GM10847 (cell line): ENCODE data around the gene ABHD6.

Experiments
- POLR2A ChIP-seq: IDR thresholded peaks from 2 replicates; pipeline ENCODE4 v1.6.1; 2011; ENCODE audit not compliant: insufficient read length; ENCODE audit errors: extremely low read depth

Gene ABHD6

DNA sequence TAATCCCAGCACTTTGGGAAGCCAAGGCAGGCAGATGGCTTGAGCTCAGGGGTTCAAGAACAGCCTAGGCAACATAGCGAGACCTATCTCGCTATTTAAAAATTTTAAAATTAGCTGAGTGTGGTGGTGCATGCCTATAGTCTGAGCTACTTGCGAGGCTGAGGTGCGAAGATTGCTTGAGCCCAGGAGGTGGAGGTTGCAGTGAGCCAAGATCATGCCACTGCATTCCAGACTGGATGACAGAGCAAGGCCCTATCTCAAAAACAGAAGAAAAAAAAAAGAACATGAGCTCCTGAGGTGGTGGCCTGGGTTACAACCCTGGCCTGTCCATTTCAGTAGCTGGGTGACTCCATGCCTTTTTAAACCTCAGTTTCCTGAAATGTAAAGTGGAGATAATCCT lies 34.1 kb upstream of the ABHD6 start:
- no peak for TF ChIP-seq POLR2A

DNA sequence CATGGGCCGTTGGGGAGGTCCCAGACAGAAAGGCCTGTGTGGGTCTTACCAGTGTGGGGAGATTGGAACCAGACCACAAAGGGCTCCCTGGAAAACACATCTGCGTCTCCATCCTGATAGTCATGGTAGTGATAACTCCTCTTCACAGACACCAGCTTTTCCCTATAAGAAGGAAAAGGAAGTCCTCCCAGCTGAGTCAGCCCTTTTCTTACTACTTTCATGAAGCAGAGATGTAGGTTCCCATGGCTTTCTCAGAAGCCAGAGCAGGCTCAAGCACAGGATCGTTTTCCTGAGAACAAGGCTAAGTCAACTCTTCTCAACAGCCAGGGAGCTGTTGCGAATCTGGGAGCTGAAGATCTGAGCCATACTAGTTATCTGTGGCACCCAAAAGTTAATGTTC lies 32.9 kb upstream of the ABHD6 start:
- TF ChIP-seq POLR2A: no peak

DNA sequence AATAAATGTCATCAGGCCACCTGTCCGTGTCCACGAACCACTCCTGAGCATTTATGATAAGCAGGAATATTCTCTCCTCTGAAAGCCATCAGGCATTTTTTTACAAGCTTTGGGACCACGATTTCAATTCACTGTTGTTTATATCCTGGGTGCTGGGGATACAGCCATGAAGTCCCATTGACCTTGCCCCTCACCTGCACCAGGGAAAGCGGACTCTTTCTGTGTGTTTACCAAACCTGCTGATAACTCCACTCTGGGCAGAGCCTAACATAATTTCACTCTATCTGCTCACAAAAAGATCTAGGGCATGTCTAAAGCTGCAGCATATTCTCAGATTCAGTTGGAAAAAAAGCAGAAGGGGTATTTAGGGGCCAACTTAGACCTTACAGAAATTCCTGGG lies 31.6 kb upstream of the ABHD6 start:
- TF ChIP-seq POLR2A: no peak

DNA sequence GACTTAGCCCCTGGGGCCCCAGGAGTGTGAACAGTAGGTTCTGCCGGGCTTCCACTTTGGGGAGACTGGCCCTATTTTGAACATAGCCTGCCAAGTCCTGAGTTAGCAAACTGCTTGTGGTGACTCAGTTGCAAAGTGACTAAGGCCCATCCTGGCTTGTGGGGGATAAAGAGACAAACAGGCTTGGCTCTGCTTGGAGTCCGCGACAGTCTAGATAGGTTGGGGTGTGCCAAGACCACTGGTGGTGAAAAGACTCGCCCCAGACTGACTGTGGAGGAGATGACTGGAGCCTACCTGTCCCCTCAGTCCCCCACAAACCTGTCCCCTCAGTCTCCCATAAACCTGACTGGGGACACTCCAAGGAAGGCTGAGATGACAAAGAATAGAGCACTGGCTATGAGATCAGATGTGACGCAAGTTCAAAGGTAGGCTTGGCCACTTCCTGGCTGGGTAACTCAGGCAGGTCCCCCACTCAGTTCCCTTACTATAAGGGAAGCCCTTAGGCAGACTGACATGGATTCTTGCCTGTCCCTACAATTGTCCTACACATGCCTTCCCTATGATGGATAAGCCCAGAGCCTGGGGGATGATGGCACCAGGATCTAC lies 31.1 kb upstream of the ABHD6 start:
- TF ChIP-seq POLR2A: no peak

DNA sequence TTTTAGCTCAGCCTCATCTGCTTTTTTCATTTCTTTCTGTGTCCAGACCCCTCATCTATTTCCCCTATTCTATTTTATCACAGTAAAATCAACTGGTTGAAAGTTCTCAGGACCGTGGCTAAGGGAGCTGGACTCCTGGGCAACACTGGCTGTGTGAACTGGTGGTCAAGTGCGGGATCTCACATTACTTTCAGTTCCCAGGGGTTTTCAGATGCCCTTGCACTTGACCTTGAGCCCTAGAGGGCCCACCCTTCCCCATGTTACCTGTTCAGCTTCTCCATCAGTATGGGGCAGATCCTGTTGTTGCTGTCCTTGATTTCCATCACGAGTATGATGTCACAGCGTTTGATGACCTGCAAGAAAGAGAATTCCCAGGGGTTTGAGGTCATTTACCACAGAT lies 29.6 kb upstream of the ABHD6 start:
- no peak for TF ChIP-seq POLR2A

DNA sequence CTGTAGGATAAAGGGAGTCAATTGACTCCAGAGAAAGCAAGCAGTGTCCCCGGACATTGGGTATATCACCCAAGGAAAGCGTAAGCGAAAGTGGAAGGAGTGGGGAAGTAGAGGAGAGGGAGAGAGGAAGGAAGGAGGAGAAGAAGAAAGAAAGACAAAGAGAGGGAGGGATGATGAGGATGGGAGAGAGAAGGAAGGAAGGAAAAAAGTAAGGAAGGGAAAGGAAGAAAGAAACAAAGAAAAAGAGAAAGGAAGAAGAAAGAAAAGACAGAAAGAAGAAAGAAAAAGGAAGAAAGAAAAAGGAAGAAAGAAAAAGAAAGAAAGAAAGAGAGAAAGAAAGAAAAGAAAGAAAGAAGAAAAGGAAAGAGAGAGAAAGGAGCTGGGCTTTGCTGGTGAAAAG lies 27.7 kb upstream of the ABHD6 start:
- TF ChIP-seq POLR2A: no peak

DNA sequence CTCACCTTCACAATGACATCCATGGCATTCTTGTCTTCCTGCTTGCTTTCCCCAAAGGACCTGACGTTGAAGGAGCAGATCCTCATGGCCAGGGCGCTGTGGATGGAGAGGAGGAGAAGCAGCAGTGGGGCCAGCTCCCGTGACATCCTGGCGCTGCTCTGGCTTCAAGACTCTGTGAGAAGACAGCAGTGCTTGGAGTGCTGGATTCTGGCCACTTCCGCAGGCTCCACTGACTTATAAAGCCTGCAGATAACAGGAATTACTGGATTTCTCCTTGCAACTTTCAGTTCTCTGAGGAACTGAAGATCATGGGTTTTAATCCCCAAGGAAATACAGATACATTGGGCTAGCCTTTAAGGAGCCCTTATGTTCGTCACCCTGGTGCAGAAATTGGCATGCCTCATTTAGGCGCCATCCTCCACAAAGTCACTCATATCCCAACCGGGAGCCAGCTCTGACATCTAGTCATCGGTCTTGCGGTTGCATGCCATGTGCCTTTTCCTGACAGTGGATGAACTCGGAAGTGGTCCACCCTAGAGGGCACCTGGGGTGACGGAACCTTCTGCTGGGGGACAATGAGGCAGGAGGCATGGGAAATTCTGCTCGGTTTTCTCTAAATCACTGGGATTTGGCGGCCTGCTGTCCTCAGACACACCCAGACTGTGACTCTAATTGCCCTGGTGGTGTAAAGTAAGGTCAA lies 26.7 kb upstream of the ABHD6 start, which contains the start of gene DNASE1L3:
Gene DNASE1L3, minus strand, starts transcription at position 212 of the 700 bp plus-strand sequence. Its CDS starts 66 bp downstream, at position 146.
- TF ChIP-seq POLR2A: no peak

DNA sequence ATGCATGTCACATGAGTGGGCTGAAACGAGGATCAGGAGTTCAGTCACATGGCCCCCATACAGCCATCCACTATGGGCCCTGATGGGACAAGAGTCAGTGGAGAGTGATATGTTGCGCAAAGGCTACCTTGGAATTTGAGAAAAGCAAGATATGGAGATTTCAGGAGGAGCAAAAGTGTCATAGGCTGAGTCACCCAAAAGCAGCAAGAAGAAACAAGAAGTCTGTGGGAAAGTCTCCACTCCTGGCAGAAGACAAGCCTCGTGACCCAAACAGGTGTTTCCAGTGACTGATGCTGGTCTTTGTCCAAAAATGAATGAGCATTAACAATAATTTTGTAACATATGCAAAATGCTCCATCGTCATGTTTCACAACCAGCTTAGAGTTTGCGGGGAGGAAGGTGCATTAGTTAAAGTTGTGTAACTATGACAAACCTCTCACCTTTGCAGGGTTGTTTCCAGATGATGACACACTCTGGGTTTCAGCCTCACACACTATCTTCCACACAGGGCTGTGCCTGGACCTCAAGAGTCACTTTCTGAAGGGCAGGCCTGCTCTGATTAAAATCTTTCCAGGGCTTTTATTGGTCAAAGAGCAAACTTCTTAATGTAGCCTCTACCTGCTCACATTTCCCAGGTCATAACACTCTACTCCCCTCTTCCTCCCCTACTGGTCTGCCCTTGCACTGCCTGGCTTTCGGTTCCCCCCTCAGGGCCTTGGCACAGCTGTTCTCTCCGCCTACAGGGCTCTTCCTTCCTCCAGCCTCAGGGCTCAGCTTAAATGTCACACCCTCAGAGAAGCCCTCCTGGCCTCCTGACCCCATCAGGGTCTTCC lies 22.9 kb upstream of the ABHD6 start:
- no peak for TF ChIP-seq POLR2A

DNA sequence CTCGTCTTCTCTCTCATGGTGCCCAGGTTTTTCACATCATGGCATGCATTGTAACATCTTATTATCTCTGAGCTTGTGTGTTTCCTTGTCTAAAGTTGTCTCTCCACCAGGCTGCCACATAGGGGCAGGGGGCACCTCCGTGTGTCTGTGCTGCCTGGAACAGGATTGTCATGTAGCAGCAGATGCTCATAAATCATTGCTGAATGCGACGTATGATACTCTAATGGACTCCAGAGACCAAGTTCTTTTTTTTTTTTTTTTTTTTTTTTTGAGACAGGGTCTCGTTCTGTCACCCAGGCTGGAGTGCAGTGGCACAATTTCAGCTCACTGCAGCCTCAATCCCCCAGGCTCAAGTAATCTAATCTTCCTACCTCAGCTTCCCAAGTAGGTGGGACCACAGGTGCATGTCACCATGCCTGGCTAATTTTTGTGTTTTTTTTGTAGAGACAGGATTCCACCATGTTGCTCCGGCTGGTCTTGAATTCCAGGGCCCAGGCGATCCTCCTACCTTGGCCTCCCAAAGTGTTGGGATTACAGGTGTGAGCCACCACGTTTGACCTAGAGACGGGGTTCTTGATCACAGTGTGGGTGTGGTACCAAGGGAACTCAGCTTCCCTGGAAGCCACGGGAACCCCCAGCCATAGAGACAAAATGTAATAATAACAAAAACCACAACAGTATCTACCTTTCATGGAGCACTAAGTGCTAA lies 22.1 kb upstream of the ABHD6 start:
- TF ChIP-seq POLR2A: no peak

DNA sequence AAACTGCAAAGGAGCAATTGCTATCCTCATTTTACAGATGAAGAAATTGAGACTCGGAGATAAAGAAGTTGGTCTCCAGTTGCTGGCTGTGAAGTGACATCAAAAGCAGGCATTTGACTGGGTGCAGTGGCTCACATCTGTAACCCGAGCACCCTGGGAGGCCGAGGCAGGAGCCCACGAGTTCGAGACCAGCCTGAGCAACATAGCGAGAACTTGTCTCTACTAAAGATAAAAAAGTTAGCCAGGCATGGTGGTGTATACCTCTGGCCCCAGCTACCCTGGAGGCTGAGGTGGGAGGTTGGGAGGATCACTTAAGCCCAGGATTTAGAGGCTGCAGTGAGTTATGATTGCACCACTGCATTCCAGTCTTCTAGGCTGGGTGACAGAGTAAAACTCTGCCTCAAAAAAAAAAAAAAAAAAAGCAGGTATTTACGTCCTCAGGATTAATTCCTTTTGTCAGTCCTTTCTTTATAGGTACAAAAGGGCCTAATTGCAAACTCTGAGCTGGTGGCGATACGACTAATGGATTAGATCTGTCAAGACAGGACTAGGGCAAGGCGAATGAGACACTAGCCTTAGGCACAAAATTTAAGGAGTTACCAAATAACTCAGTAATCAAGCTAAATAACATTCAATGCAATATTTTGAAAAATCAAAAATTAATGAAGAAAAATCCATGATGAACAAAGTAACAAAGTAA lies 20.9 kb upstream of the ABHD6 start:
- TF ChIP-seq POLR2A: no peak

DNA sequence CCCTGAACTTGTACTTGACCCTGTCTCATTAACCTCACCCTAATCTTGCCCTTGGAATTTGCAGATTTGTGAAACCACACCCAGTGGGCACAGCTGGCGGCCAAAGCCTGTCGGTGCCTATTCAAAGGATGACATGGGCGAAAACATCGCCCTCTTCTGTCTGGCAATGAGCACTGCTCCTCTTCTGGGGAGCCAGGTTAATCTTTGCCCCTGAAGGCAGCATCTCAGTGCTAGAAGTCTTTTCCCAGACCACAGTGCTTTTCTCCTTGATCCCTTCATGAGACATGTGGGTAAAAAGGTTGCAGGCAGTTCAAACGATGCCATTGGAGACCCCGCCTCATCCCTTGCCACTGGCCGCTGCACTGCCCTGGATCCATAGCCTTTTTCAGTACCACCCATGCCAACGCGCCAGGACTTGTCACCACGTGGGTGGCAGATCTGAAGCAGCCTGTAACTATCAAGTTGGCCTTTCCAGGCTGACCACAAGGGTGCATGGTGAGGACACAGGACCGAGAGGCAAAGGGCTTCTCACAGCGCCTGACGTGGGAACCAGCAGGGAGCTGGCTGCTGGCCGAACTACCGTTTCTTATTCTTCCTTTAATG lies 20.3 kb upstream of the ABHD6 start:
- TF ChIP-seq POLR2A: no peak

DNA sequence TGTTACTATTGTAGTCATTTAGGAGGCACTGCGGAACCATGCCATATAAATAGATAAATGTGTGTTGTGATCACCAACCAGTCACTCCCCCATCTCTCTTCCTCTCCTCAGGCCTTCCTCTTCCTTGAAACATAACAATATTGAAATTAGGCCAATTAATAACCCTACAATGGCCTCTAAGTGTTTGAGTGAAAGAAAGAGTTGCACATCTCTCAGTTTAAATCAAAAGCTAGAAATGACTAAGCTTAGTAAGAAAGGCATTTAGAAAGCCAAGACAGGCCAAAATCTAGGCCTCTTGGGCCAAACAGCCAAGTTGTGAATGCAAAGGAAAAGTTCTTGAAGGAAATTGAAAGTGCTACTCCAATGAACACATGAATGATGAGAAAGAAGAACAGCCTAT lies 18.7 kb upstream of the ABHD6 start:
- TF ChIP-seq POLR2A: no peak

DNA sequence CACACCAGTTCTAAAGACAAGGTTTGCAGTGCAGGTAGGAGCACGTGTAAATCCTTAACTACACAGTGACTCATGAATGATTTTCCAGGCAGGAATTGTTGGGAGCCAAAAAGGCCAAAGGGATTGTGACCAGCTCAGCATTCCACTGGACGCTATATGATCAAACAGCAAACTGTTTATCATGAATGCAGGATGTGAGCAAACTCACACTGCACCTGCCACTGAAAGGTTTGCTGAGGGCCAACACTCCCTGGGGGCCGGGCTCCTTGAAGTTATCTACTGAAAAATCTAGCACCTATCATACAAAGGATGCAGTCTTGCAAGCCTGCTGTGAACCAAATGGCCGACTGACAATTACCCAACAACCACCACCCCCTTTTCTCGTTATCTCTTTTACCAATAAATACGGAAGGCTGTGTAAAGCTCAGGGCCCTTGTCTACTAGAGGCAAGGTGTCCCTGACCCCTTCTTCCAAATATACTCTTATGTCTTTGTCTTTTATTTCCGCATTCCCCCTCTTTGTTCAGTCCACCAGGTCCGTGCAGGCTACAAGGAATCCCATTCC lies 15.3 kb upstream of the ABHD6 start:
- no peak for TF ChIP-seq POLR2A

DNA sequence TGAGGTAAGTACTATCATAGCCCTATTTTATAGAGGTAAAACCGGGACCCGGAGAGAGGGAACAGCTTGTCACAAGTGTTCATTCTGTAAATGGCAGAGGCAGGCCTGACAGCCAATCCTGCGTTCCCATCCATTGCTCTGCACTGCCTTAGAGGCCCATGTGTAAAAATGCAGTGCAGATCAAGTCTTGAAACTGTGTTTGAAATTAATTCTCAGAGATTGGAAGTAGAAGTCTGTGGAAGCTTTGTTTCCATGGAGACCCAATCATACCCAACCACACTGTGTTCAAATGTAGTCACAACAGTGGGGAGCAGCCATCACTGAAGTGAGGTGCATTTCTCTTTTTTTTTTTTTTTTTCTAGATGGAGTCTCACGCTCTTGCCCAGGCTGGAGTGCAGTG lies 13.7 kb upstream of the ABHD6 start:
- no peak for TF ChIP-seq POLR2A
